GM12878 (cell line): ENCODE data around the gene TM9SF4. TPM values are rescaled to one million over a fixed set of nuclear protein-coding genes. Genes with fewer than 3 reads are reported as not detected.

Experiments
- ATAC-seq: fragments of 200-7000 bp; cut with Tn5 transposase; 3 replicates; pipeline ENCODE4 v1.9.1; 2020; ENCODE audit warnings: mild to moderate bottlenecking, moderate library complexity
- BruUV-seq: library from RNA; stranded (reverse); fragments of 400-500 nt; replicated peaks from 2 replicates; lab custom pipeline; 2021; lab: Mats Ljungman, UMichigan
- CTCF ChIA-PET: fragments of 300-600 bp; sonication (Branson Sonifier 250); formaldehyde crosslinking; extraction: SDS; loops from one replicate; lab custom pipeline; 2021; ENCODE audit warnings: inconsistent platforms; lab: Yijun Ruan, JAX
- POLR2A ChIA-PET: fragments of 350-600 bp; formaldehyde crosslinking; extraction: SDS; loops from one replicate; lab custom pipeline; 2021; ENCODE audit warnings: inconsistent platforms; lab: Charles Lee
- RAD21 ChIA-PET: fragments of 300-600 bp; sonication (Branson Sonifier 250); formaldehyde crosslinking; loops from one replicate; lab custom pipeline; 2023; ENCODE audit warnings: antibody characterized with exemption; ENCODE audit not compliant: unreplicated experiment; lab: Charles Lee
- SMC1A ChIA-PET: fragments of 300-600 bp; sonication (Branson Sonifier 250); formaldehyde crosslinking; loops from one replicate; lab custom pipeline; 2023; ENCODE audit not compliant: unreplicated experiment, uncharacterized antibody; lab: Charles Lee
- DNase-seq: peaks from one replicate; pipeline ENCODE4 v3.0.0-alpha.2; 2011; ENCODE audit warnings: low read depth, low spot score
- FAIRE-seq: peaks from 3 replicates; lab custom pipeline; 2011; peaks lifted over from hg19 to GRCh38; lab: Jason Lieb, UNC
- H2AFZ ChIP-seq: 2 replicates; pipeline ENCODE4 v1.6.0; 2011; ENCODE audit warnings: low read depth, low read length, control low read depth; ENCODE audit not compliant: control insufficient read depth
- H3K27ac ChIP-seq: 2 replicates; pipeline ENCODE4 v1.5.1; 2011; ENCODE audit warnings: control low read depth; ENCODE audit not compliant: control insufficient read depth, insufficient read depth
- H3K27me3 ChIP-seq, 2 experiments: replicated peaks in 1 of 2; 2 replicates each; pipeline versions ENCODE4 v1.6.0 to v1.6.1; 2011; ENCODE audit warnings: low read length in 1 of 2; ENCODE audit not compliant: control insufficient read depth in 2 of 2, insufficient read depth in 2 of 2
- H3K36me3 ChIP-seq, 2 experiments: 2 replicates each; pipeline ENCODE4 v1.5.1; 2011; ENCODE audit warnings: low read length in 1 of 2; ENCODE audit not compliant: control insufficient read depth in 2 of 2, insufficient read depth in 2 of 2
- H3K4me1 ChIP-seq: 2 replicates; pipeline ENCODE4 v1.6.1; 2011; ENCODE audit warnings: mild to moderate bottlenecking, low read length, moderate library complexity, mixed read lengths; ENCODE audit not compliant: control insufficient read depth, insufficient read depth
- H3K4me2 ChIP-seq: 2 replicates; pipeline ENCODE4 v1.6.0; 2011; ENCODE audit warnings: control low read depth; ENCODE audit not compliant: control insufficient read depth, insufficient read depth
- H3K4me3 ChIP-seq: fragments of 200-600 bp; sonication (generic); 2 replicates; pipeline ENCODE4 v1.5.1; 2016
- H3K79me2 ChIP-seq: 2 replicates; pipeline ENCODE4 v1.6.0; 2011; ENCODE audit warnings: low read length; ENCODE audit not compliant: control insufficient read depth, insufficient read depth
- H3K9ac ChIP-seq: 2 replicates; pipeline ENCODE4 v1.8.0; 2011; ENCODE audit warnings: low read length, control low read depth, mixed read lengths; ENCODE audit not compliant: control insufficient read depth, insufficient read depth
- H3K9me3 ChIP-seq: replicated peaks from 3 replicates; pipeline ENCODE4 v1.5.1; 2011; ENCODE audit warnings: mild to moderate bottlenecking, low read length; ENCODE audit not compliant: control insufficient read depth, insufficient read depth
- H4K20me1 ChIP-seq: 2 replicates; pipeline ENCODE4 v1.6.0; 2011; ENCODE audit not compliant: control insufficient read depth, insufficient read depth
- BHLHE40 ChIP-seq, 2 experiments: fragments of 450-650 bp in 1 of 2; IDR thresholded peaks; 2 replicates each; pipeline ENCODE4 v1.6.1; 2011 to 2017; ENCODE audit warnings: low read depth in 2 of 2, borderline replicate concordance in 1 of 2, improper control_type of control experiment in 1 of 2, low read length in 1 of 2, mild to moderate bottlenecking in 1 of 2
- CBX3 ChIP-seq: fragments of 200-600 bp; sonication (generic); IDR thresholded peaks from 2 replicates; pipeline ENCODE4 v1.6.1; 2016; ENCODE audit warnings: low read depth, borderline replicate concordance
- CEBPB ChIP-seq, 2 experiments: fragments of 150-350 bp in 1 of 2; IDR thresholded peaks; 2 replicates each; pipeline ENCODE4 v1.6.1; 2012 to 2014; ENCODE audit warnings: low read depth in 2 of 2, low read length in 2 of 2, borderline replicate concordance in 1 of 2, inconsistent platforms in 1 of 2
- EED ChIP-seq: sonication (generic); IDR thresholded peaks from 2 replicates; pipeline ENCODE4 v1.6.1; 2016; ENCODE audit warnings: antibody characterized with exemption, low read depth
- EGR1 ChIP-seq, 2 experiments: IDR thresholded peaks; 1 replicate in 1 of 2; 2 replicates in 1 of 2; pipeline ENCODE4 v1.6.1; 2011 to 2012; ENCODE audit warnings: low read depth in 2 of 2, low read length in 2 of 2, borderline replicate concordance in 1 of 2, mild to moderate bottlenecking in 1 of 2, moderate library complexity in 1 of 2
- GATAD2B ChIP-seq: fragments of 450-650 bp; conservative IDR thresholded peaks from 2 replicates; pipeline ENCODE4 v1.6.1; 2017; ENCODE audit warnings: low read depth, mild to moderate bottlenecking, moderate library complexity
- IKZF2 ChIP-seq, 2 experiments: fragments of 450-650 bp; IDR thresholded peaks; 2 replicates each; pipeline ENCODE4 v1.6.1; 2017; ENCODE audit warnings: mild to moderate bottlenecking in 2 of 2, moderate library complexity in 2 of 2
- JUNB ChIP-seq: IDR thresholded peaks from 2 replicates; pipeline ENCODE4 v1.6.1; 2016; ENCODE audit warnings: antibody characterized with exemption, mild to moderate bottlenecking
- MEF2B ChIP-seq: fragments of 450-650 bp; IDR thresholded peaks from 2 replicates; pipeline ENCODE4 v1.6.1; 2018; ENCODE audit warnings: mild to moderate bottlenecking, moderate library complexity; ENCODE audit not compliant: partially characterized antibody, poor library complexity, severe bottlenecking
- NFYB ChIP-seq: IDR thresholded peaks from 2 replicates; pipeline ENCODE4 v1.6.1; 2011; ENCODE audit warnings: low read depth, mild to moderate bottlenecking, low read length, improper control_type of control experiment, moderate library complexity; ENCODE audit not compliant: insufficient read depth
- NR2F1 ChIP-seq: fragments of 450-650 bp; conservative IDR thresholded peaks from 2 replicates; pipeline ENCODE4 v1.6.1; 2017; ENCODE audit warnings: mild to moderate bottlenecking
- RUNX3 ChIP-seq: IDR thresholded peaks from 2 replicates; pipeline ENCODE4 v1.6.1; 2012; ENCODE audit warnings: low read length, inconsistent platforms
- SP1 ChIP-seq: IDR thresholded peaks from one replicate; pipeline ENCODE4 v1.6.1; 2011; ENCODE audit warnings: low read depth, low read length
- YBX1 ChIP-seq: fragments of 450-650 bp; IDR thresholded peaks from 2 replicates; pipeline ENCODE4 v1.6.1; 2016; ENCODE audit warnings: antibody characterized with exemption
- ZNF217 ChIP-seq: fragments of 450-650 bp; IDR thresholded peaks from 2 replicates; pipeline ENCODE4 v1.6.1; 2017; ENCODE audit warnings: antibody characterized with exemption, mild to moderate bottlenecking
- ZNF384 ChIP-seq: IDR thresholded peaks from 2 replicates; pipeline ENCODE4 v1.6.1; 2012; ENCODE audit warnings: low read depth, mild to moderate bottlenecking, low read length, improper control_type of control experiment, borderline replicate concordance
- WGBS: methylation state at CpG from one replicate; pipeline ENCODE4 v1.1.6; 2016; ENCODE audit warnings: low lambda C conversion rate; ENCODE audit not compliant: insufficient replicate concordance, insufficient coverage; ENCODE audit errors: missing lambda C conversion rate; 5-methylcytosine and 5-hydroxymethylcytosine counted together
- in situ Hi-C: fragments of 300-500 bp; cut with MboI; formaldehyde crosslinking; loops from 9 replicates; pipeline ENCODE4 v1.14.3; 2018; ENCODE audit warnings: mixed read lengths
- intact Hi-C: fragments of 100-400 bp; cut with micrococcal nuclease; formaldehyde crosslinking; loops from one replicate; pipeline ENCODE4 v1.14.2; 2022; ENCODE audit not compliant: unreplicated experiment
- polyA plus RNA-seq, 11 experiments: library from polyadenylated mRNA; depleted of rRNA in 4 of 11; unstranded in 6 of 11; stranded (reverse) in 5 of 11; fragments of >200 nt; fragmentation: Nextera tagmentation in 4 of 11; fragmentation: Illumina TruSeq in 1 of 11; extraction: Ambion mirVana in 4 of 11; extraction: Trizol in 1 of 11; gene quantifications; 1 replicate in 1 of 11; 2 replicates in 10 of 11; pipeline versions ENCODE4 v1.2.1 to v1.2.3, GENCODE V29; 2011 to 2016; ENCODE audit warnings: inconsistent platforms in 2 of 11, missing spikeins in 2 of 11, low read depth in 1 of 11
- total RNA-seq, 4 experiments: library from RNA; depleted of rRNA in 3 of 4; stranded (reverse); fragments of >200 nt in 3 of 4; fragmentation: Illumina TruSeq in 1 of 4; extraction: Trizol in 1 of 4; gene quantifications; 2 replicates each; pipeline versions ENCODE4 v1.2.1 to v1.2.3, GENCODE V29; 2013 to 2021
- TF ChIP-seq, protein P1 (sequence below): fragments of 450-650 bp; IDR thresholded peaks from 2 replicates; pipeline ENCODE4 v1.6.1; 2016; ENCODE audit warnings: mild to moderate bottlenecking
- TF ChIP-seq, protein P2 (sequence below): fragments of 450-650 bp; IDR thresholded peaks from 2 replicates; pipeline ENCODE4 v1.6.1; 2017; ENCODE audit warnings: mild to moderate bottlenecking, moderate library complexity

TM9SF4 gene
- total and polyA plus RNA-seq, 10 of the 15 experiments (the other 5 are each of a cell fraction or from before 2014, with no cell fraction given) = 8.5 to 47.8 (median 24.3) TPM

DNA sequence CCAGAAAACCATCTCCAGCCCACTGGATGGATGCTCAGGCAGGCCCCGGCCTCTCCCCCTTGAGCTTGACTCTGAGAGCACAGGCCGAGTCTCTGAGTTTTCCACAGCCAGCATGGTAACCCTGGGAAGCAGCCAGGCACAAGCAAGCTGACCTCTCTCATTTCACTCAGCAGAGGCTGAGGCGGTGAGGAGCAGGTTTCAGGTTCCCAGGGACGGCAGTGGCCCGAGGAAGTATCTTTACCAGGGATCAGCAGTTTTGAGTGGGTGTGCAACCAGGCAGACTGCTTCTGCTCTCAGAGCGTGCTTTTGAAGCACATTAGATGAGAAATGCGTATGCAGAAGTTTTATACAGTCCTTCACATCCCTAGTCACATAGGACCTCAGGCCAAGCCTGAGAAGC is 44.8 kb upstream of the TM9SF4 start:
- H3K27me3 ChIP-seq = no peaks in the 10 kb centered on the region
- peak overlapping the region; percentile 40; the same call in 1 of the 2 replicates for H3K9ac ChIP-seq
- peak overlapping the region; percentile 84 for H3K27ac ChIP-seq
- H3K4me1 ChIP-seq = peaks cover 50% of the 10 kb centered on the region
- 27% methylated on average over 7 of the region's 7 CpGs for WGBS
- ChIA-PET POLR2A (interaction anchor here (0.7 to 5.5 kb wide), 7 partner anchors 8 to 33 kb away, joined by 3 to 86 read pairs (median 16); partner anchors contain the start of gene HCK), RAD21 (interaction anchor here (0.8 to 17.3 kb wide), 8 partner anchors 8 to 141 kb away, joined by 3 to 215 read pairs (median 16); partner anchors contain the start of gene HCK), CTCF (interaction anchor here (0.9 to 7.3 kb wide), 9 partner anchors 12 to 145 kb away, joined by 3 to 85 read pairs (median 4); partner anchors contain the start of gene PDRG1), SMC1A (interaction anchor here (0.8 to 8.7 kb wide), 12 partner anchors 9 to 221 kb away, joined by 3 to 108 read pairs (median 6); no protein-coding TSS in a partner anchor)
- H3K79me2 ChIP-seq = no peaks in the 10 kb centered on the region
- no peak overlapping the region for H3K4me3 ChIP-seq
- ATAC-seq = peak; percentile 20
- peak; percentile 74 for DNase-seq
- no peaks in the 10 kb centered on the region; the same call in 2 of the 3 replicates for H3K9me3 ChIP-seq
- no peaks in the 10 kb centered on the region for H4K20me1 ChIP-seq
- in situ Hi-C loops (no loop called here), intact Hi-C loops (no loop called here)
- no peaks in the 10 kb centered on the region for H3K36me3 ChIP-seq
- H3K4me2 ChIP-seq = no peak overlapping the region
- H2AFZ ChIP-seq = no peak overlapping the region
- no peak for FAIRE-seq
- BruUV-seq = no TSS peak
- TF ChIP-seq BHLHE40 (IDR thresholded peaks at IDR 0.05; ENCODE audit: borderline replicate concordance in 1 of 2, low read depth in 2 of 2, low read length in 1 of 2) (peak in 1 of 2 experiments; percentile 42; a peak in 1 of 4 replicates), EED (peak; percentile 64), GATAD2B (peak; percentile 85), YBX1 (no peak), CEBPB (IDR thresholded peaks at IDR 0.05; ENCODE audit: borderline replicate concordance in 1 of 2, low read depth in 2 of 2, low read length in 2 of 2) (no peak), RUNX3 (peak; percentile 46), ZNF217 (0 out of 2 replicates have a peak, but pooled peaks have one; percentile 8), NR2F1 (peak; percentile 41; the same call in 1 of the 2 replicates), CBX3 (no peak), NFYB (no peak), SP1 (peak; percentile 22), MEF2B (peak; percentile 79), EGR1 (IDR thresholded peaks at IDR 0.05; ENCODE audit: borderline replicate concordance in 1 of 2, low read depth in 2 of 2, low read length in 2 of 2) (peak in 1 of 2 experiments; percentile 83; a peak in 2 of 3 replicates), IKZF2 (IDR thresholded peaks at IDR 0.05) (peak; percentile 63 to 70; a peak in 2 of 4 replicates), ZNF384 (no peak), JUNB (no peak)
- TF ChIP-seq, protein P1, sequence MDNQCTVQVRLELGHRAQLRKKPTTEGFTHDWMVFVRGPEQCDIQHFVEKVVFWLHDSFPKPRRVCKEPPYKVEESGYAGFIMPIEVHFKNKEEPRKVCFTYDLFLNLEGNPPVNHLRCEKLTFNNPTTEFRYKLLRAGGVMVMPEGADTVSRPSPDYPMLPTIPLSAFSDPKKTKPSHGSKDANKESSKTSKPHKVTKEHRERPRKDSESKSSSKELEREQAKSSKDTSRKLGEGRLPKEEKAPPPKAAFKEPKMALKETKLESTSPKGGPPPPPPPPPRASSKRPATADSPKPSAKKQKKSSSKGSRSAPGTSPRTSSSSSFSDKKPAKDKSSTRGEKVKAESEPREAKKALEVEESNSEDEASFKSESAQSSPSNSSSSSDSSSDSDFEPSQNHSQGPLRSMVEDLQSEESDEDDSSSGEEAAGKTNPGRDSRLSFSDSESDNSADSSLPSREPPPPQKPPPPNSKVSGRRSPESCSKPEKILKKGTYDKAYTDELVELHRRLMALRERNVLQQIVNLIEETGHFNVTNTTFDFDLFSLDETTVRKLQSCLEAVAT = no peak
- TF ChIP-seq, protein P2, sequence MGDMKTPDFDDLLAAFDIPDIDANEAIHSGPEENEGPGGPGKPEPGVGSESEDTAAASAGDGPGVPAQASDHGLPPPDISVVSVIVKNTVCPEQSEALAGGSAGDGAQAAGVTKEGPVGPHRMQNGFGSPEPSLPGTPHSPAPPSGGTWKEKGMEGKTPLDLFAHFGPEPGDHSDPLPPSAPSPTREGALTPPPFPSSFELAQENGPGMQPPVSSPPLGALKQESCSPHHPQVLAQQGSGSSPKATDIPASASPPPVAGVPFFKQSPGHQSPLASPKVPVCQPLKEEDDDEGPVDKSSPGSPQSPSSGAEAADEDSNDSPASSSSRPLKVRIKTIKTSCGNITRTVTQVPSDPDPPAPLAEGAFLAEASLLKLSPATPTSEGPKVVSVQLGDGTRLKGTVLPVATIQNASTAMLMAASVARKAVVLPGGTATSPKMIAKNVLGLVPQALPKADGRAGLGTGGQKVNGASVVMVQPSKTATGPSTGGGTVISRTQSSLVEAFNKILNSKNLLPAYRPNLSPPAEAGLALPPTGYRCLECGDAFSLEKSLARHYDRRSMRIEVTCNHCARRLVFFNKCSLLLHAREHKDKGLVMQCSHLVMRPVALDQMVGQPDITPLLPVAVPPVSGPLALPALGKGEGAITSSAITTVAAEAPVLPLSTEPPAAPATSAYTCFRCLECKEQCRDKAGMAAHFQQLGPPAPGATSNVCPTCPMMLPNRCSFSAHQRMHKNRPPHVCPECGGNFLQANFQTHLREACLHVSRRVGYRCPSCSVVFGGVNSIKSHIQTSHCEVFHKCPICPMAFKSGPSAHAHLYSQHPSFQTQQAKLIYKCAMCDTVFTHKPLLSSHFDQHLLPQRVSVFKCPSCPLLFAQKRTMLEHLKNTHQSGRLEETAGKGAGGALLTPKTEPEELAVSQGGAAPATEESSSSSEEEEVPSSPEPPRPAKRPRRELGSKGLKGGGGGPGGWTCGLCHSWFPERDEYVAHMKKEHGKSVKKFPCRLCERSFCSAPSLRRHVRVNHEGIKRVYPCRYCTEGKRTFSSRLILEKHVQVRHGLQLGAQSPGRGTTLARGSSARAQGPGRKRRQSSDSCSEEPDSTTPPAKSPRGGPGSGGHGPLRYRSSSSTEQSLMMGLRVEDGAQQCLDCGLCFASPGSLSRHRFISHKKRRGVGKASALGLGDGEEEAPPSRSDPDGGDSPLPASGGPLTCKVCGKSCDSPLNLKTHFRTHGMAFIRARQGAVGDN = peak; percentile 85
